Measurements from ENCODE around the gene ETV6.

Gene ETV6

GRCh38 chr12:11746024-11746771 lies 96.7 kb downstream of the ETV6 start:
- DNase-seq, result peak; percentile 93

DNA sequence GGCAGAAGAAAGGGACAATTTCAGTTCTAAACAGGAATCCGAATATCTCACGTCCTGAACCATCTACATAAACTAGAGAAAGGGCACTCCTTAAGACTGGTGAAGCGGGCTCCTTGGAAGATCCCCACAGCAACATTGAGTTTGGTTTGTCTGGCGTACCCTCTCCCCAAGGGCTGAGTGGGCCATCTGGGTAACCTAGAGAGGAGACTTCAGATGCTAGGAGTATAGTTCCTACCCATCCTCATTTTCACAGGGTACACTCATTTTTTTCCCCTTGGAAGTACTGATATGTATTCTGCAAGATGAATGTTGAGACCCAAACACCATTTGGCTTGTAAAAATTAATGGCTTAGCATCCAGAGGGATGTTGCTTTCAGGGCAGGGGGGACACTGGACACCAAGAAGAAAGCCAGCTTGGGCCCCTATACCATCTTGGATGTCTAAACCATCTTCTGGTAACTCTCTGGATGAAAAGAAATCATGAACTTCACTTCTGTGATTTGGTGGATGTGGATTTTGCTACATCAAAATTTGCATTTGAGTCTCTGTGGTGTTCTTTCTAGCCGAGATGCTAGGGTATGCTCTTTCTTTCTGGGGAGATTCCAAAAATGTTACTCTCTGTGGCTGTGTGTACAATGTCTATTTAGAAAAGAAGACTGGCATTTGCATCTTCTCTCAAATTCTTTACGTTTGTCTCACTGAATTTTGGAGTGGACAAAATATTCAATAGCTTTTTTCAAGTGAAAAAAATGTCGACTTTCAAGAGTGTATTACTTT lies 97.7 kb downstream of the ETV6 start:
- DNase-seq, result no peak

- DNase-seq, result no peak
Measured at GRCh38 chr12:11747969-11748368, 98.5 kb downstream of the ETV6 start.

DNA sequence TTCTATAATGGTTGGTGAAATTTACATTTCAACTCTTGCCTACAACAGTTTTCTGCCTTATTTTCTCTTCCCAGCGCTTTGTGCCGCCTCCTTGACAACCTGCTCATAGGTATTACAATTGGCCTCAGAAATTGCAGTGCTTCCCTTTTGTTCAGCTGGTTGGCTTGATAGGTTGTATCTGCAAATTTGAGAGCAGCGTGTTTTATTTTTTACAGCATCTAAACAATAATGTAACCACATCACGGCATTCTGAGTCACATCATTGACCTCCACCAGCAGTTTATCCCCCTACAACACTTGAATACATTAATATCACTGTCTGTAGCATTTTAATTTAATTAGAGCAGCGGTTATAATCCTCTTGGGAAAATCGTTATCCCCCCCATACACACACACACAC lies 99.4 kb downstream of the ETV6 start:
- no peak for DNase-seq

- peak; percentile 61 for DNase-seq
Measured at GRCh38 chr12:11749943-11750690, 100.6 kb downstream of the ETV6 start.

- DNase-seq, result no peak
Measured at GRCh38 chr12:11752403-11753149, 103.1 kb downstream of the ETV6 start.

DNA sequence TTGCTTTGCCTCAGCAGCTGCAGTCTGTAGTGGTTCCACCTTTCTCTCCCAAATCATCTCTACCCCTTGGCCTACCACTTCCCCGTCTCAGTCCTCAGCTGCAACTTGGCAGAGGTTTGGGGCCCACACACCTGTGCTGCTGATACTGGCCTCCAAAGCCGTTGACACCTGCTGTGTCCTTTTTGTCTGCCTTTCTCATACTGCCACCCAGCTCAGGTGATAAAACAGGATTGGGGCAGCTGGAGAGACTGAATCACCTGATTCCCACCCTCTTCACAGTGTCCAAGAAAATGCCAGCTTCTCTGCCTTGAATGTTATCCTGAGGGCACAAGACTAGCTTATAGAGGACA lies 103.7 kb downstream of the ETV6 start:
- DNase-seq, result no peak

DNA sequence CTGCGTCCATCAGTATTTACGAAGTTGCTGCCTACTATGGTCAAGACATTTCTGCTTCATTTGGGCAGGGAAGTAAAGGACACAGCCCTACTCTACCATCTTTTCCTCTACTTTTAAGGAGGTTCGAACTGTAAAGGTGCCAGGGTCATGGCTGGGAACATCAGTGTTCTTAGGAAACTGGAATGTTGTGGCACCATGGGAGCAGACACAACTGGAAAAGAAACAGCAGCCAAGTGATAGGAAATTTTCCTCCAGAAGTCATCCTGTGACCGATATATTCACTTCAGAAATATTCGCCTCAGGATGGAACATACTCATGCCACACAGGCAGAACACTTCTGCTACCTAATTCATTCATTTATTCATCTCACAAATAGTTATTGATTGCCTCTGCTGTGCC lies 104.4 kb downstream of the ETV6 start:
- DNase-seq, result no peak

GRCh38 chr12:11754256-11754655 lies 104.8 kb downstream of the ETV6 start:
- no peak for DNase-seq

DNA sequence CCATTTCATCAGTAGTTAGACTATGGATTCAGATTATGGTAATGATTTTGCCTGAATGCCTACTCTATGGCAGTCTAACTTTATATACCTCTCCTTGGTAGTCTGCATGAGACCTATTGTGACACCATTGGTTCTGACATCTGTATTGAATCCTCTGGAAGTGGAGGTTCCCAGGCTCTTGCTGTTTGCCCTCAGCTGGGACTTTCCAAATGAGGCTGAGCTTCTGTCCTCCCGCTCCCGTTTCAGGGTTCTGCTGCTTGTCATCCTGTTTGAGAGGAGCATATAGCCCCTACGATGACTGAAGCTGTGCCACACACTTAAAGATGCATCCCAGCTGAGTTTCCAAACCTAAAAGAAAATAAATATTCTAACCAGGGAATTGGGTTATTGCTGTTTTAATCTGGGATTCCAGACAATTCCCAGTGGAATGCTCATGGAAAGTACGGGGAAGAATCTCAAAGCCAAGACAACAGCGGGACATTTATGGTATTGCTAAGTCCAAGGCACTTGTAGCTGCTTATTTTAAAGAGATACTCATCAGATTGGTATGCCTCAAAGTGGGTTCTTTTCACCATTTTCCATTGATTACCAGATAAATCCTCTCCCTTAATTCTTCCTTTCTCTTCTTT lies 105.9 kb downstream of the ETV6 start:
- no peak for DNase-seq

- DNase-seq, result no peak
Measured at GRCh38 chr12:11756022-11756421, 106.5 kb downstream of the ETV6 start.

GRCh38 chr12:11756523-11756922 lies 107.0 kb downstream of the ETV6 start:
- no peak for DNase-seq

DNA sequence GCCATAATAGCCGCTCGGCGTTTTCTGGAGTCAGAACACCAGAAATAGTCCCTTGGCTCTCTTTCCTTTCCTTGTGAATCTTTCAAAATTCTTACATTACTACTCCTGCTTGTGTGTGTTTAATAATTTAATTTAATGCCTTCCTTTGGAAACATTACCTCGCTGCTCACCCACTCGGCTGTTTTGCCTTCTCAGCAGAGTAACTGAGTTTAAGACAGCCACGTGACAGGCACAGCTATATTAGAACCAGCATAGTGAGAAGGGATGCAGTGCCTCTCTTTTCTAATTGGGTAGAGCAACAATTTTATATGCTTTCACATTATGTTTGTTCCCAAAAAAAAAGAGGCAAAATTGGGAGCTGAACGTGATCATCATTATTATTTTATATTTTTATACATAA lies 107.6 kb downstream of the ETV6 start:
- no peak for DNase-seq

- no peak for DNase-seq
Measured at GRCh38 chr12:11757531-11757930, 108.1 kb downstream of the ETV6 start.

DNA sequence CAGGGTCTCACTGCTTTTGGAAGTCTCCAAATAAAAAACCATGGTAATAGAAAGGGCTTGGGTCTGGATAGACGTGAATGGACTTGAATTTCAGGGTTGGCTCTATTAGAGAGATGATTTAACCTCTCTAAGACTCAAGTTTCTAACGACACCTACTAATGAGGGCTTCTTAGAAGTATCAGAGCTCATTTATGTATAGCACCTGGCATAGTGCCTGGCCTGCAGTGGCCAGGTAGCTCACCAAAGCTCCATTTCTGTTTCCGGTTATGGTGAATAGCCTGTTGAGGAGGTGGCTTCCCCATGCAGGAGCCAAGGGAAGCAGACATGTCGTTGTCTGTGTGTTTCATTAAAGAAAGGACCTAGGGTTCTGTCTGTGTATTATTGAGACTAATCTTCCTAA lies 108.6 kb downstream of the ETV6 start:
- no peak for DNase-seq

- DNase-seq, result no peak
Measured at GRCh38 chr12:11758510-11759493, 109.3 kb downstream of the ETV6 start.

GRCh38 chr12:11759494-11759878 lies 110.0 kb downstream of the ETV6 start:
- no peak for DNase-seq

DNA sequence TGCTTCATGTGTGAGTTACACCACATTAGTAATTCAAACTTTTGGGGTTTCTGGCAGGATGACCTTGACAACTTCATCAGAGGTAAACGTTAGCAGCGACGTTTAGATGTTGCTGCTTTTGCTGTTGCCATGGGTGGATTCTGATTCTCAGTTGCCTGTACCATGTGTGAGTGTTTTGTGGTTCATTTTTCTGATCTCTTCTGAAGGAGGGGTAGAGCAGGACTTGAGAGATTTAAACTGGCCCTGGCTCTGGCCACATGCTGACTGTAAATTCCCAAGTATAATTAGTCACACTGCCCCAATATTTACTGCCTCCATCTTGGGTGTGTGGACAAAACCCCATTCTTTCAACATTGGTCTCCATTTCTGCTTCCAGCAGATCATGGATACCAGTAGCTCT lies 110.4 kb downstream of the ETV6 start:
- no peak for DNase-seq

GRCh38 chr12:11761869-11762567 lies 112.5 kb downstream of the ETV6 start:
- DNase-seq, result no peak

- DNase-seq, result no peak
Measured at GRCh38 chr12:11762723-11763326, 113.4 kb downstream of the ETV6 start.

All from hematopoietic multipotent progenitor cell treated with erythropoietin and hydrocortisone succinate and interleukin-3 and kit ligand, for 6 days (in vitro differentiated cells).